ENCODE data around the gene HOXB1. TPM values are rescaled to one million over a fixed set of nuclear protein-coding genes. Genes with fewer than 3 reads are reported as not detected.

The HOXB1 gene
- total RNA-seq, 1 experiment from 2014 or later, result not detected

DNA sequence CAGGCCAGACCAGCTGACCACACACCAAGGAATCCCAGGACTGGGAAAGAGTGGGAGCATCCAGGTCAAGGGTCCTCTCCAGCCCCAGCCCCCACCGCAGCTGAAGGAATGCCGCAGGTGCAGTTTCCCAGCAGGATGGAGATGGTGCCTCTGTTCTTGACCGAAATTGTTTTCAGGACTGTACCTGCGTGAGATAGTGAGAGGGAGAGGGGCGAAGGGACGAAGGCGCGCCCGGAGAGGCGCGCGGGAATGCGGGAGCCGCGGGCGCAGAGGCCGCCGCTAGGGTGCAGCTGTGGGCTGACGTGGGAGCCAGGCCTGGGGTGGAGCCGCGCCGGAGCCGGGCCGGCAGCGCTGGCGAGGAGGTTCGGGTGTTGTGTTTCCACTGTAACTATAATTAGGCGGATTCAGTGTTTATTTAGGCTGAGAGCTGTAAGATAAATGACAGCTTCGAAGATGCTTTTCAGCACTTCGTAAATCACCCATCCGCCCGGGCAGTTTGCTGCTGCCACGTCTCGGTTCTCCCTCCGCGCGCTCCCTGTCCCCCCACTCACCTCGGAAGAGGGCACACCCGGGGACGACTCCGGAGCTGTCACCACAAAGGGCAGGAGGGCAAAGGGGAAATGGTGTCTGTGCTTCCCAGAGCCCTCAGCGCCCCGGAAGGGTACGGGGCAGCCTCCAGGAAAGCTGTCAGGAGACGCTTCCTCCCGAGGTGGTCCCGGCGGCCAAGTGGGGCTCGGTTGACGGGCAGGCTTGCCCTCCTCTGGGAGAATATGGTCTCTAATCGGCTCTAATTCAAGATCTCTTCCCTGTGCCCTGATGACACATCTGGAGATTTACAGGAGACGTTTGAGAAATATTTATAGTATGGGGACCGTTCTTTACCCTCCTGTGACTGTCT is 38.2 kb downstream of the HOXB1 start:
- H3K27ac Mint-ChIP-seq (ENCODE audit: unreplicated experiment), result no peak overlapping the region
- peak; percentile 80 to 91 for DNase-seq
- Histone ChIP-seq H3K4me3 (ENCODE audit: low read depth, low read length) (peak overlapping the region; percentile 15), H3K4me1 (peaks cover 14% of the 10 kb centered on the region), H3K36me3 (ENCODE audit: control insufficient read depth, insufficient read depth, low read length) (no peaks in the 10 kb centered on the region), H3K9me3 (no peaks in the 10 kb centered on the region), H3K27me3 (replicated peaks; ENCODE audit: control insufficient read depth, insufficient read depth, low read length) (peaks cover 5% of the 10 kb centered on the region; the same call in 1 of the 2 replicates)
- H3K4me3 Mint-ChIP-seq (ENCODE audit: unreplicated experiment), result peak overlapping the region; percentile 52
- no peaks in the 10 kb centered on the region for H3K36me3 Mint-ChIP-seq (ENCODE audit: insufficient read depth, unreplicated experiment)
- H3K9me3 Mint-ChIP-seq (ENCODE audit: unreplicated experiment), result no peaks in the 10 kb centered on the region
- ChIA-PET POLR2A (no interaction called here), CTCF (interaction anchor here (0.6 to 1.5 kb wide), 8 partner anchors 9 to 121 kb away, joined by 3 to 7 read pairs (median 6); partner anchors contain the start of gene HOXB1)
- BruUV-seq (replicated peaks), result no TSS peak
- intact Hi-C loops (cut with micrococcal nuclease; ENCODE audit: unreplicated experiment), result loop anchor here (1.0 to 2.0 kb wide), 6 partner anchors 8 to 126 kb away; no protein-coding TSS in a partner anchor
- H3K27me3 Mint-ChIP-seq (ENCODE audit: insufficient read depth, unreplicated experiment), result peaks cover 8% of the 10 kb centered on the region
- TF ChIP-seq, protein P1, sequence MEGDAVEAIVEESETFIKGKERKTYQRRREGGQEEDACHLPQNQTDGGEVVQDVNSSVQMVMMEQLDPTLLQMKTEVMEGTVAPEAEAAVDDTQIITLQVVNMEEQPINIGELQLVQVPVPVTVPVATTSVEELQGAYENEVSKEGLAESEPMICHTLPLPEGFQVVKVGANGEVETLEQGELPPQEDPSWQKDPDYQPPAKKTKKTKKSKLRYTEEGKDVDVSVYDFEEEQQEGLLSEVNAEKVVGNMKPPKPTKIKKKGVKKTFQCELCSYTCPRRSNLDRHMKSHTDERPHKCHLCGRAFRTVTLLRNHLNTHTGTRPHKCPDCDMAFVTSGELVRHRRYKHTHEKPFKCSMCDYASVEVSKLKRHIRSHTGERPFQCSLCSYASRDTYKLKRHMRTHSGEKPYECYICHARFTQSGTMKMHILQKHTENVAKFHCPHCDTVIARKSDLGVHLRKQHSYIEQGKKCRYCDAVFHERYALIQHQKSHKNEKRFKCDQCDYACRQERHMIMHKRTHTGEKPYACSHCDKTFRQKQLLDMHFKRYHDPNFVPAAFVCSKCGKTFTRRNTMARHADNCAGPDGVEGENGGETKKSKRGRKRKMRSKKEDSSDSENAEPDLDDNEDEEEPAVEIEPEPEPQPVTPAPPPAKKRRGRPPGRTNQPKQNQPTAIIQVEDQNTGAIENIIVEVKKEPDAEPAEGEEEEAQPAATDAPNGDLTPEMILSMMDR (IDR thresholded peaks at IDR 0.05; ENCODE audit: insufficient read depth in 1 of 2, low read depth in 1 of 2, low read length in 1 of 2, severe bottlenecking in 1 of 2, unreplicated experiment in 1 of 2), result peak; percentile 99
- H3K4me1 Mint-ChIP-seq (ENCODE audit: low read depth, unreplicated experiment), result peaks cover 9% of the 10 kb centered on the region

DNA sequence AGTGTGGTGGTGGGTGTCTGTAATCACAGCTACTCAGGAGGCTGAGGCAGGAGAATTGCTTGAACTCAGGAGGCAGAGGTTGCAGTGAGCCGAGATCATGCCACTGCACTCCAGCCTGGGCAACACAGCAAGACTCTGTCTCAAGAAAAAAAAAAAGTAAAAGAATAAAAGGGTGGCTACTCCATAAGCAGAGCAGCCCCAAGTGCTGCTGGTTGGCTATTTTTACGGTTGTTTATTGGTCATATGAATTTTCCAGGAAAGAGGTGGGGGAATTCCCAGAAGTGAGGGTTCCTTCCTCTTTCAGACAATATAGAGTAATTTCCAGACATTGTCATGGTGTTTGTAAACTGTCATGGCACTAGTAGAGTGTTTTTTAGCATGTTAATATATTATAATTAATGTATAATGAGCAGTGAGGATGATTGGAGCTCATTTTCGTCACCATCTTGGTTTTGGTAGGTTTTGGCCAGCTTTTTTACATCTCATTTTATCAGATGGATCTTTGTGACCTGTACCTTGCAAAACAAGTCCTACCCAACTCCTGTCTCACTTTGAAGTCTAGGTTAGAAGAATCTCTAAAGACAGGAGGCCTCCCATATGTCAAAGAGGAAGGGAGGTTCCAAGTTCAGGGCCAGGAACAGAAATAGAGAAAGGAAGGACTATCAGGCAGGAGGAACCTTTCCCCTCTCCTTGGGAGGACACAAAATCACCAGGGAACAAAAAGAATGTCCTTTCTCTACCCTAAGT is 39.1 kb downstream of the HOXB1 start:
- peak overlapping the region; percentile 52 for H3K4me3 Mint-ChIP-seq (ENCODE audit: unreplicated experiment)
- ChIA-PET POLR2A (no interaction called here), CTCF (interaction anchor here (1.0 to 1.5 kb wide), 4 partner anchors 10 to 121 kb away, joined by 5 to 7 read pairs (median 6); partner anchors contain the start of gene HOXB1)
- peaks cover 14% of the 10 kb centered on the region for H3K27me3 Mint-ChIP-seq (ENCODE audit: insufficient read depth, unreplicated experiment)
- no peak overlapping the region for H3K27ac Mint-ChIP-seq (ENCODE audit: unreplicated experiment)
- intact Hi-C loops (cut with micrococcal nuclease; ENCODE audit: unreplicated experiment), result loop anchor here (1.0 to 2.0 kb wide), 6 partner anchors 9 to 127 kb away; no protein-coding TSS in a partner anchor
- BruUV-seq (replicated peaks), result no TSS peak
- peaks cover 12% of the 10 kb centered on the region for H3K4me1 ChIP-seq
- H3K27me3 ChIP-seq (replicated peaks; ENCODE audit: control insufficient read depth, insufficient read depth, low read length), result peaks cover 5% of the 10 kb centered on the region; the same call in 1 of the 2 replicates
- no peaks in the 10 kb centered on the region for H3K36me3 ChIP-seq (ENCODE audit: control insufficient read depth, insufficient read depth, low read length)
- no peak overlapping the region for H3K4me3 ChIP-seq (ENCODE audit: low read depth, low read length)
- no peaks in the 10 kb centered on the region for H3K9me3 ChIP-seq
- peaks cover 5% of the 10 kb centered on the region for H3K4me1 Mint-ChIP-seq (ENCODE audit: low read depth, unreplicated experiment)
- H3K36me3 Mint-ChIP-seq (ENCODE audit: insufficient read depth, unreplicated experiment), result no peaks in the 10 kb centered on the region
- TF ChIP-seq, protein P1 (IDR thresholded peaks at IDR 0.05; ENCODE audit: insufficient read depth in 1 of 2, low read depth in 1 of 2, low read length in 1 of 2, severe bottlenecking in 1 of 2, unreplicated experiment in 1 of 2), result no peak
- no peak for DNase-seq
- no peaks in the 10 kb centered on the region for H3K9me3 Mint-ChIP-seq (ENCODE audit: unreplicated experiment)

DNA sequence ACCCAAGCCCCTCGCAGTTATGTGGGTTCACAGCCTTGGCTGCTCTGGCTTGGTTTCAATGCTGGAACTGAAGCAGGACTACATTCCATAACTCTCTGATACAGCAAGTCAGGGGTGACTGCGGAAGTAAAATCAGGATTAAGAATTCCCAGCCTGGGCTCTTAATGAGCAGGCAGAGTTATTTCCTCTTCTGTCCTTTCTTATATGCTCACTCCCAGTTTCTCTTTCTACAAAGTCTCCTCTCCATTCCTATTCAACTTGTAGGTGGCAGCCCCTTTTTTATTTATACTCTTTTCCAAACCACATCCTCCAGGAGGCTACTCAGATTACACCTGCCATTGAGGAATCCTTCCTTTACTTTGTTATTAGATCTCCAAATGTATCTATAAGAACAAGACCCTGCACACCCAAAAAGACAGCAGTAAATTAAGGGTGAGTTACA is 40.3 kb downstream of the HOXB1 start:
- CTCF ChIA-PET, result interaction anchor here (0.7 kb wide), 1 partner anchor 289 kb away, joined by 5 read pairs; no protein-coding TSS in a partner anchor
- H3K9me3 ChIP-seq, result no peaks in the 10 kb centered on the region
- H3K4me1 ChIP-seq, result peaks cover 12% of the 10 kb centered on the region
- no peak overlapping the region for H3K4me3 Mint-ChIP-seq (ENCODE audit: unreplicated experiment)
- POLR2A ChIA-PET, result no interaction called here
- intact Hi-C loops (cut with micrococcal nuclease; ENCODE audit: unreplicated experiment), result no loop called here
- H3K27me3 ChIP-seq (replicated peaks; ENCODE audit: control insufficient read depth, insufficient read depth, low read length), result peaks cover 5% of the 10 kb centered on the region; the same call in 1 of the 2 replicates
- no peaks in the 10 kb centered on the region for H3K9me3 Mint-ChIP-seq (ENCODE audit: unreplicated experiment)
- H3K36me3 ChIP-seq (ENCODE audit: control insufficient read depth, insufficient read depth, low read length), result no peaks in the 10 kb centered on the region
- H3K4me3 ChIP-seq (ENCODE audit: low read depth, low read length), result no peak overlapping the region
- no peak for DNase-seq
- H3K27ac Mint-ChIP-seq (ENCODE audit: unreplicated experiment), result no peak overlapping the region
- peaks cover 17% of the 10 kb centered on the region for H3K27me3 Mint-ChIP-seq (ENCODE audit: insufficient read depth, unreplicated experiment)
- TF ChIP-seq, protein P1 (IDR thresholded peaks at IDR 0.05; ENCODE audit: insufficient read depth in 1 of 2, low read depth in 1 of 2, low read length in 1 of 2, severe bottlenecking in 1 of 2, unreplicated experiment in 1 of 2), result no peak
- peaks cover 5% of the 10 kb centered on the region for H3K4me1 Mint-ChIP-seq (ENCODE audit: low read depth, unreplicated experiment)
- no peaks in the 10 kb centered on the region for H3K36me3 Mint-ChIP-seq (ENCODE audit: insufficient read depth, unreplicated experiment)
- BruUV-seq (replicated peaks), result no TSS peak

Data from Caco-2 (cell line).